Esophagus squamous epithelium (tissue), 5 donors: ENCODE measurements around the gene UGT2B11. TPM values are rescaled to one million over a fixed set of nuclear protein-coding genes. Genes with fewer than 3 reads are reported as not detected.
A peak's percentile ranks its signal among the peaks of the same experiment; 100 is the strongest.
"Not testable (repeated sequence)": the region's sequence is repeated elsewhere in the genome, so short reads cannot be mapped to it uniquely, and the experiment has no call there.

Experiments
- DNase-seq: peaks from one replicate; lab custom pipeline; 2025; lab: John Stamatoyannopoulos, UW
- H3K27ac ChIP-seq, 4 donors: fragments of 200-600 bp; sonication (generic); one replicate each; pipeline ENCODE4 v1.5.1; 2016 to 2019; ENCODE audit warnings: mild to moderate bottlenecking in 1 of 4
- H3K27me3 ChIP-seq, 4 donors: fragments of 200-600 bp; sonication (generic); 1 replicate in 3 of 4; 2 replicates in 1 of 4; pipeline versions ENCODE4 v1.5.1 to v1.6.0; 2017 to 2021; ENCODE audit warnings: antibody characterized with exemption in 1 of 4
- H3K36me3 ChIP-seq, 3 donors: fragments of 200-600 bp; sonication (generic); one replicate each; pipeline ENCODE4 v1.5.1; 2016 to 2019
- H3K4me1 ChIP-seq, 3 donors: fragments of 200-600 bp; sonication (generic); one replicate each; pipeline ENCODE4 v1.5.1; 2017 to 2019
- H3K4me3 ChIP-seq, 4 donors: fragments of 200-600 bp; sonication (generic); 1 replicate in 3 of 4; 2 replicates in 1 of 4; pipeline ENCODE4 v1.5.1; 2016 to 2019; ENCODE audit warnings: mild to moderate bottlenecking in 2 of 4, moderate library complexity in 1 of 4
- H3K9me3 ChIP-seq, 3 donors: fragments of 200-600 bp; sonication (generic); one replicate each; pipeline ENCODE4 v1.5.1; 2016 to 2019
- POLR2A ChIP-seq, 4 donors: fragments of 450-650 bp; IDR thresholded peaks; one replicate each; pipeline ENCODE4 v1.6.1; 2017; ENCODE audit warnings: antibody characterized with exemption in 4 of 4, mild to moderate bottlenecking in 4 of 4, moderate library complexity in 3 of 4
- WGBS, 2 donors: methylation state at CpG; one replicate each; pipeline ENCODE4 v1.1.5; 2018; 5-methylcytosine and 5-hydroxymethylcytosine counted together
- intact Hi-C: fragments of 100-400 bp; cut with DNase I; formaldehyde crosslinking; loops from one replicate; pipeline ENCODE4 v1.15.0; 2022
- total RNA-seq, 4 donors: library from RNA; depleted of rRNA; stranded (reverse); fragments of >200 nt; gene quantifications; one replicate each; pipeline ENCODE4 v1.1.0, GENCODE V29; 2016
- TF ChIP-seq, protein P1 (sequence below), 6 experiments: fragments of 450-650 bp in 4 of 6; fragments of 200-600 bp in 2 of 6; sonication (generic) in 2 of 6; IDR thresholded peaks; one replicate each; pipeline ENCODE4 v1.5.1; 2016 to 2019; ENCODE audit warnings: antibody characterized with exemption in 6 of 6, mild to moderate bottlenecking in 4 of 6, moderate library complexity in 4 of 6
- donor health status: DM: yes; HTN: yes; CAD: no.

The UGT2B11 gene
- total RNA-seq, 4 donors from 2014 or later = not detected

GRCh38 chr4:69170233-69171134 lies 44.1 kb downstream of the UGT2B11 start:
- H3K27ac ChIP-seq, H3K36me3 ChIP-seq, H3K4me1 ChIP-seq, DNase-seq, H3K4me3 ChIP-seq, H3K9me3 ChIP-seq, H3K27me3 ChIP-seq: not testable (repeated sequence)
- TF ChIP-seq, protein P1, sequence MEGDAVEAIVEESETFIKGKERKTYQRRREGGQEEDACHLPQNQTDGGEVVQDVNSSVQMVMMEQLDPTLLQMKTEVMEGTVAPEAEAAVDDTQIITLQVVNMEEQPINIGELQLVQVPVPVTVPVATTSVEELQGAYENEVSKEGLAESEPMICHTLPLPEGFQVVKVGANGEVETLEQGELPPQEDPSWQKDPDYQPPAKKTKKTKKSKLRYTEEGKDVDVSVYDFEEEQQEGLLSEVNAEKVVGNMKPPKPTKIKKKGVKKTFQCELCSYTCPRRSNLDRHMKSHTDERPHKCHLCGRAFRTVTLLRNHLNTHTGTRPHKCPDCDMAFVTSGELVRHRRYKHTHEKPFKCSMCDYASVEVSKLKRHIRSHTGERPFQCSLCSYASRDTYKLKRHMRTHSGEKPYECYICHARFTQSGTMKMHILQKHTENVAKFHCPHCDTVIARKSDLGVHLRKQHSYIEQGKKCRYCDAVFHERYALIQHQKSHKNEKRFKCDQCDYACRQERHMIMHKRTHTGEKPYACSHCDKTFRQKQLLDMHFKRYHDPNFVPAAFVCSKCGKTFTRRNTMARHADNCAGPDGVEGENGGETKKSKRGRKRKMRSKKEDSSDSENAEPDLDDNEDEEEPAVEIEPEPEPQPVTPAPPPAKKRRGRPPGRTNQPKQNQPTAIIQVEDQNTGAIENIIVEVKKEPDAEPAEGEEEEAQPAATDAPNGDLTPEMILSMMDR (IDR thresholded peaks at IDR 0.05) = peak in 4 of 6 experiments; percentile 17 to 51 (median 40)
- 0 to 35% methylated on average over 2 of the region's 2 CpGs for WGBS, 2 donors
- intact Hi-C loops = loop anchor here (5.0 kb wide), 1 partner anchor 668 kb away; no protein-coding TSS in a partner anchor

- H3K27ac ChIP-seq, H3K9me3 ChIP-seq, H3K4me3 ChIP-seq, DNase-seq, H3K4me1 ChIP-seq, H3K36me3 ChIP-seq, H3K27me3 ChIP-seq, intact Hi-C loops: not testable (repeated sequence)
- WGBS, 2 donors = 60 to 82% methylated on average over 4 of the region's 4 CpGs
Measured at GRCh38 chr4:69169171-69169570, 45.4 kb downstream of the UGT2B11 start.

- Histone ChIP-seq H3K9me3 (no peaks in the 10 kb centered on the region), H3K36me3 (no peaks in the 10 kb centered on the region), H3K27me3 (no peaks in the 10 kb centered on the region), H3K27ac (no peak overlapping the region), H3K4me1 (no peaks in the 10 kb centered on the region), H3K4me3 (no peak overlapping the region)
- DNase-seq = no peak
- no peak for TF ChIP-seq POLR2A (IDR thresholded peaks at IDR 0.05)
- TF ChIP-seq, protein P1 (IDR thresholded peaks at IDR 0.05) = no peak
- intact Hi-C loops = no loop called here
- WGBS, 2 donors = 44 to 58% methylated on average over 2 of the region's 2 CpGs
Measured at GRCh38 chr4:69167300-69167699, 47.2 kb downstream of the UGT2B11 start.

DNA sequence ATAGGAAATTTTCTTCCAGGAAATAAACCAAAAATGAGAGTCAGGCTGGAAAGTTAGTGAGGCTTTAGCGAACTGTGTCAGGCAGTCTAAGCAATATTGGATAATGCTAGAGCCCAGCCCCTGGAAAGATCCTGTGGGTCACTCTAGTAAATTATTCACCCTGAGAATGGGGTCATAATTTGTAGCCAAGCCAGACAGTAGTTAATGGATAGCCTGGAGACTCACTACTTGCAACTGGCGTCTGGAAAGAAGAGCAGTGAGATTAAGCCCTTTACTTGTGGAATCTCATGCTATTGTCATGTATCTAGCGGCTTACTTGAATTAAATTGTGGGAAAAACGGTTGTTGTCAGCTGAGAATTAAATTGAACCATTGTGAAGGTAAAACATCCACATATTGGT lies 48.2 kb downstream of the UGT2B11 start:
- H3K4me1 ChIP-seq, H3K4me3 ChIP-seq, H3K36me3 ChIP-seq, H3K27ac ChIP-seq, DNase-seq, H3K27me3 ChIP-seq, intact Hi-C loops, H3K9me3 ChIP-seq: not testable (repeated sequence)
- WGBS, 2 donors = 63 to 81% methylated on average over 3 to 4 of the region's 4 CpGs

GRCh38 chr4:69165707-69166106 lies 48.8 kb downstream of the UGT2B11 start:
- not testable (repeated sequence) for H3K27ac ChIP-seq

GRCh38 chr4:69156913-69157312 lies 57.6 kb downstream of the UGT2B11 start:
- TF ChIP-seq, protein P1 (IDR thresholded peaks at IDR 0.05) = peak in 1 of 6 experiments; percentile 42
- no peak for TF ChIP-seq POLR2A (IDR thresholded peaks at IDR 0.05)
- Histone ChIP-seq H3K4me1 (no peaks in the 10 kb centered on the region), H3K9me3 (no peaks in the 10 kb centered on the region), H3K27me3 (no peaks in the 10 kb centered on the region), H3K27ac (no peak overlapping the region), H3K36me3 (no peaks in the 10 kb centered on the region), H3K4me3 (no peak overlapping the region)
- no peak for DNase-seq
- WGBS, 2 donors = 66 to 92% methylated on average over 2 of the region's 2 CpGs
- intact Hi-C loops = no loop called here

More at GRCh38 chr4:69165707-69166106, 48.8 kb downstream of the UGT2B11 start:
- H3K4me1 ChIP-seq, DNase-seq, H3K9me3 ChIP-seq, H3K36me3 ChIP-seq, H3K4me3 ChIP-seq, intact Hi-C loops, H3K27me3 ChIP-seq: not testable (repeated sequence)
- WGBS, 2 donors = 53 to 94% methylated on average over 1 of the region's 1 CpG
